ENCODE results near the gene MOG. TPM values are rescaled to one million over a fixed set of nuclear protein-coding genes. Genes with fewer than 3 reads are reported as not detected.

MOG gene
- total RNA-seq, 1 donor from 2014 or later = 14.7 TPM

DNA sequence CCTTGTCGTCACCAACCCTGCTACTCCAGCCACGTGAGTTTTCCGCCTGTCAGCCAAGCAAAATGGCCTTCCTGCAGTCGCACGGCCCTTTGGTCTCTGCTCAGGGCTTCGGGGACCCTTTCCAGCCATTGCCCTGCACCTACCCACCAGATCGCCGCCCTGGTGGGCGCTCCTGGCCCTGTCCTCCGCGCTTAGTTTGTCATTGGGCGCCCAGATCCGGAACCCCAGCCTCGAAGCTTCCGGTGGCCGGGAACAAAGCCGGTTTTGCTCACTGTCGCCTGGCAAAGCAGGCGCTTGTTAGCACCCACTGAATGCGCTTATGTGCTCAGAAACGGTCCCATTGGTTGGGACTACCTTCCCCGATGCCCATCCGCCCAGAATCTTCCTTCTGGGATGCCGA lies 23.5 kb downstream of the MOG start:
- no peak for DNase-seq
- no peak overlapping the region for H3K27ac ChIP-seq (replicated peaks)
- TF ChIP-seq, protein P1, sequence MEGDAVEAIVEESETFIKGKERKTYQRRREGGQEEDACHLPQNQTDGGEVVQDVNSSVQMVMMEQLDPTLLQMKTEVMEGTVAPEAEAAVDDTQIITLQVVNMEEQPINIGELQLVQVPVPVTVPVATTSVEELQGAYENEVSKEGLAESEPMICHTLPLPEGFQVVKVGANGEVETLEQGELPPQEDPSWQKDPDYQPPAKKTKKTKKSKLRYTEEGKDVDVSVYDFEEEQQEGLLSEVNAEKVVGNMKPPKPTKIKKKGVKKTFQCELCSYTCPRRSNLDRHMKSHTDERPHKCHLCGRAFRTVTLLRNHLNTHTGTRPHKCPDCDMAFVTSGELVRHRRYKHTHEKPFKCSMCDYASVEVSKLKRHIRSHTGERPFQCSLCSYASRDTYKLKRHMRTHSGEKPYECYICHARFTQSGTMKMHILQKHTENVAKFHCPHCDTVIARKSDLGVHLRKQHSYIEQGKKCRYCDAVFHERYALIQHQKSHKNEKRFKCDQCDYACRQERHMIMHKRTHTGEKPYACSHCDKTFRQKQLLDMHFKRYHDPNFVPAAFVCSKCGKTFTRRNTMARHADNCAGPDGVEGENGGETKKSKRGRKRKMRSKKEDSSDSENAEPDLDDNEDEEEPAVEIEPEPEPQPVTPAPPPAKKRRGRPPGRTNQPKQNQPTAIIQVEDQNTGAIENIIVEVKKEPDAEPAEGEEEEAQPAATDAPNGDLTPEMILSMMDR (IDR thresholded peaks at IDR 0.05; ENCODE audit: borderline replicate concordance) = no peak

DNA sequence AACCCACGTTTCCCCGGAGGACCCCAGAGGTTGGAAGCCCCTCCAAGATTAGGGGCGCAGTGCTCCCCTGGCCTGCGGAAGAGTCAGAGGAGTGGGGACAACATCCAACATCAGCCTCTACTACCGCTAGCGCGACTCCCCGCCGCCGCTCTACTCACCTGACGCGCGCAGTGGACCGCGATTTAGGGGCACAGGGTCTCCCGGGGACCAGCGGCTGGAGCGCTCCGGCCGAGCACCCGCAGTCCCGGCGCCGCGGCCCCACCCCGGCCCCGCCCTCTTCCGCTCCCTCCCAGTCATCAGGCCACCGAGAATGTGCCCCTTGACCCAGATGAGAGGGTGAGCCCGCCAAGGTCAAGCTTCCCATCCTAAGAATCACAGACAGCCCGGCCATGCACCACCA lies 24.0 kb downstream of the MOG start, which contains the start of gene ZFP57:
TSS of gene ZFP57 (minus strand) at position 249 of the 400 bp plus-strand sequence. CDS start 4,149 bp downstream, outside the sequence.
- no peaks in the 10 kb centered on the region for H3K36me3 ChIP-seq
- DNase-seq = no peak
- no peak within 1 kb of the TSS for H3K4me3 ChIP-seq
- no peak within 1 kb of the TSS for H3K27ac ChIP-seq (replicated peaks)
- no peaks in the 10 kb centered on the region for H3K9me3 ChIP-seq (replicated peaks)
- TF ChIP-seq, protein P1 (IDR thresholded peaks at IDR 0.05; ENCODE audit: borderline replicate concordance) = no peak
- intact Hi-C loops (cut with micrococcal nuclease) = no loop called here
- H3K27me3 ChIP-seq (ENCODE audit: low read depth) = peaks cover 20% of the 10 kb centered on the region
- no peaks in the 10 kb centered on the region for H3K4me1 ChIP-seq

More for the DNA sequence above, 23.5 kb downstream of the MOG start:
- no peaks in the 10 kb centered on the region for H3K36me3 ChIP-seq
- peaks cover 20% of the 10 kb centered on the region for H3K27me3 ChIP-seq (ENCODE audit: low read depth)
- H3K4me1 ChIP-seq = no peaks in the 10 kb centered on the region
- no peaks in the 10 kb centered on the region for H3K9me3 ChIP-seq (replicated peaks)
- intact Hi-C loops (cut with micrococcal nuclease) = no loop called here
- no peak overlapping the region for H3K4me3 ChIP-seq

DNA sequence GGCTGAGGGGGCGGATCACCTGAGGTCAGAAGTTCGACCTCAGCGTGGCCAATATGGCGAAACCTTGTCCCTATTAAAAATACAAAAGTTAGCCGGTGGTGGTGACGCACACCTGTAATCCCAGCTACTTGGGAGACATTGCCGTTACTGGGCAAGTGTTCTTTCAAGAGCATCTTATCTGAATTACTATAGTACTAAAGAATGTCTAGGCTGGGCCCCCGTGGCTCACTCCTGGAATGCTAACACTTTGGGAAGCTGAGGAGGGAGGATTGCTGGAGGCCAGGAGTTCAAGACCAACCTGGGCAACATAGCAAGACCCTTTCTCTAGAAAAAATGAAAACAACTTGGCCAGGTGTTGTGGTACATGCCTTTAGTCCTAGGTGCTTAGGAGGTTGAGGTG lies 24.9 kb downstream of the MOG start:
- TF ChIP-seq, protein P1 (IDR thresholded peaks at IDR 0.05; ENCODE audit: borderline replicate concordance) = no peak
- intact Hi-C loops (cut with micrococcal nuclease) = no loop called here

DNA sequence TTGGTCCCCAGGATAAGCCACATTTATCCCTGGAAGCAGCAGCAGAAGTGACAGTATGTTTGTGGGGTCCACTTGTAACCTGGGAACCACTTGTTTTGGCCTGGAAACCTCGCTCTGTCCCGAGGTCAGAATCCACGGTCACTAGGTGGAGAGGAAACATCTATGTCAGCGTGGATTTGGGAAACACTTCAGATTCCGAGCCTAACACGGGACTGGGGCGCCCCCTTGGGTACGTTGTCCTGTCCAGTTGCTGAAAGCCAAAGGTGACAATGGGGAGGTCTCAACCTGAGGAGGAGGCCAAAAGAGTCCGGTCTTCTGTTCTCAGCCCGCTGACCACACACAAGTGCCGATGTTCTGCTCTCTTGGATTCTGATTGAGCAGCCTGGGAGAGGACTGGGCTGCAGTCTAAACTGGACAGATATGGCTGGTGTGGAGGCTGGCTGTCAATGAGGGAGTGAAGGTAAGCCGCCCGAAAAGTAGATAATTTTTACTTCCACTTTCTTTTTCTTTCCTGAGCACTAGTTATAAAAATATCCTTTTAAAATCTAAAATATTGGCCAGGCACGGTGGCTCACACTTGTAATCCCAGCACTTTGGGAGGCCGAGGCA lies 28.9 kb downstream of the MOG start:
- Histone ChIP-seq H3K27ac (replicated peaks) (no peak overlapping the region), H3K4me3 (no peak overlapping the region), H3K27me3 (ENCODE audit: low read depth) (peaks cover 9% of the 10 kb centered on the region), H3K4me1 (no peaks in the 10 kb centered on the region), H3K9me3 (replicated peaks) (no peaks in the 10 kb centered on the region), H3K36me3 (no peaks in the 10 kb centered on the region)
- intact Hi-C loops (cut with micrococcal nuclease) = no loop called here
- TF ChIP-seq, protein P1 (IDR thresholded peaks at IDR 0.05; ENCODE audit: borderline replicate concordance) = peak; percentile 64
- DNase-seq = peak; percentile 37

More for the DNA sequence above, 24.9 kb downstream of the MOG start:
- Histone ChIP-seq H3K9me3 (replicated peaks) (no peaks in the 10 kb centered on the region), H3K4me1 (no peaks in the 10 kb centered on the region), H3K4me3 (no peak overlapping the region), H3K36me3 (no peaks in the 10 kb centered on the region), H3K27ac (replicated peaks) (no peak overlapping the region), H3K27me3 (ENCODE audit: low read depth) (peaks cover 20% of the 10 kb centered on the region)
- no peak for DNase-seq

DNA sequence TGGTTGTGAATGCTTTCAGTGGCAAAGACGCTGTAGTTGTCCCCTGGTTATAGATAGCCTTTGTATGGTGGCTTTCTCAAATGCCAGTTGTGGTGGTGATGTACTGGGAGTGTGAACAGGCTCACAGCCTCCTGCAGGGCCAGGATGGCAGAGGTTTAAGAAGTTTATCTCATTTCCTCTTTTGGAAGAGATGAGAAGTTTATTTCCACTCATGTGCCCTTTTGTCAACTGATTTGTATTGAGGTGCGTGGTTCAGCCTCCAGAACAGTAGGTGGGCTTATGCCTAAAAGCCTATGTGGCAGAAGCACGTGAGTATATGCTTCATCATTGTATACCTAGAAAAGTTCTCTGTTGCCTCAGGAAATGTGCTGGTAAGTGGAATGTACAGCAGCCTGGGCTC lies 37.7 kb downstream of the MOG start:
- no peak for DNase-seq
- TF ChIP-seq, protein P1 (IDR thresholded peaks at IDR 0.05; ENCODE audit: borderline replicate concordance) = no peak
- intact Hi-C loops (cut with micrococcal nuclease) = no loop called here
- Histone ChIP-seq H3K36me3 (no peaks in the 10 kb centered on the region), H3K27ac (replicated peaks) (no peak overlapping the region), H3K4me1 (peaks cover 4% of the 10 kb centered on the region), H3K9me3 (replicated peaks) (peaks cover 17% of the 10 kb centered on the region), H3K4me3 (no peak overlapping the region), H3K27me3 (ENCODE audit: low read depth) (no peaks in the 10 kb centered on the region)

Data from left ventricle myocardium inferior (tissue), 1 donor.